GM21825 (cell line): ENCODE results near the gene OSM.

Experiments
- ATAC-seq: cut with Tn5 transposase; IDR thresholded peaks from one replicate; pipeline ENCODE4 v1.9.1; 2021; ENCODE audit warnings: mild to moderate bottlenecking, moderate library complexity; ENCODE audit not compliant: unreplicated experiment

Gene OSM

GRCh38 chr22:30212996-30213441 is 53.6 kb downstream of the OSM start:
- no peak for ATAC-seq
